Stimulated activated CD4-positive, alpha-beta T cell treated with anti-CD3 and anti-CD28 coated beads, Interleukin-15, amount 100 ng/mL, for 24 hours (primary cell): Measurements from ENCODE around the gene ATF7IP.

ENCODE experiments used
- DNase-seq: peaks from one replicate; pipeline ENCODE4 v3.0.0-alpha.2; 2020

ATF7IP gene

DNA sequence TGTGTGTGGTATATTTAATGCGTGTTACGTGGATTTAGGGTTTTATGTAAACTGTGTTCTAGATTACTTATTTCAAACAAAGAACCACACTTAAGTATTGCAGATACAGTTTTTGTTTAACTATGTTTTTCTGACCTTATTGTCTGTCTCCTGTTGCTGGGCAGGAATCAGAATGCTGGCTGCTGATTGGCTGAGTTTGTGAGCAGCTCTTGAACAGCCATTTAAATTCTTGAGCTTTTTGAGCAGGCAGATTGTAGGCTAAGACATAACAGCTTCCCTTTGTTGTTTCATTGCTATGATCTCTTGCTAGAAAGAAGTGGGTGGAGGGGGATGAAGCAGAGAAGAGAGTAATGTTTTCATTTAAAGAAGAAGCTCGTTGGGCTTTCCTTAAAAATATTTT is 52.2 kb downstream of the ATF7IP start:
- DNase-seq = peak; percentile 66

DNA sequence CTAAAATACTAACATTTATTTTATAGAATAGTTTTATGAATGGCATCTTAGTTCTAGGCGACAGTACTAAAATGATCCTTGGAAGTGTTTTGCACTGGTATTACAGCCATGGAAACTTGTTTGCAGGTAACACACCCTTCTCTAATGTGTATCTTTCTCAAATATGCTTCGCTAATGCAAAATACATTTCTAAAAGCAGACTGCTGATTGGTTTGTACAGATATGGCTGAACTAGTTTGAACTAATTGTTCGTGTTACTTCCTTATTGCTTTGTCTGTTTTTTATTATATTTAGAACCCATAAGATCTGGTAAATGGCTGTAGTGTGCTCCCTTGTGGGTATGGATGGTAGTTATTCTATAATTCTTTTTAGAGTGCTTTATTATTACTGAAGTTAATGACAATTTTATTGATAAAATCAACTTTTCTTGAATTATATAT is 53.0 kb downstream of the ATF7IP start:
- no peak for DNase-seq

GRCh38 chr12:14422516-14423230 is 57.2 kb downstream of the ATF7IP start:
- no peak for DNase-seq

DNA sequence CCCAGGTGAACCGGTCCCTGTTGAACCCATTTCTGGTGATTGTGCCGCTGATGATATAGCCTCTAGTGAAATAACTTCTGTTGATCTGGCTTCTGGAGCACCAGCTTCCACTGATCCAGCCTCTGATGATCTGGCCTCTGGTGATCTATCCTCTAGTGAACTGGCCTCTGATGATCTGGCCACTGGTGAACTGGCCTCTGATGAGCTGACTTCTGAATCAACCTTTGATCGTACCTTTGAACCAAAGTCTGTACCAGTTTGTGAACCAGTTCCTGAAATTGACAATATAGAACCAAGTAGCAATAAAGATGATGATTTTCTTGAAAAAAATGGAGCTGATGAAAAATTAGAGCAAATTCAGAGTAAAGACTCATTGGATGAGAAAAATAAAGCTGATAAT is 59.1 kb downstream of the ATF7IP start:
- DNase-seq = no peak

DNA sequence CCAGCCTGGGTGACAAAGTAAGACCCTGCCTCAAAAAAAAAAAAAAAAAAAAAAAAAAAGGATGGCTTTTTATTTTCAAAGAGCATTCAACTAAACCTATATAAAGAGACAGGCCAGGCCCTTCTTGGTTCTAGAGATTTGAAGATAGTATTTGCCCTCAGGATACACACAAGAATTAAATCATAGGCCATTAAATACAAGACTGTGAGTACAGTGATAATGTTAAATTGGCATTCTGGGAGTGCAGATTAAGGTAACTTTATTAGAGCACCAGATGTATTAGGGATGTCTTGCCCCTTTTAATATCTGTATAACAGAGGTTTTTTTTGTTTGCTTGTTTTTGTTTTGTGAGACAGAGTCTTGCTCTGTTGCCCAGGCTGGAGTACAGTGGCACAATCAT is 61.3 kb downstream of the ATF7IP start:
- no peak for DNase-seq

GRCh38 chr12:14427929-14428328 is 62.4 kb downstream of the ATF7IP start:
- DNase-seq = no peak

- DNase-seq = no peak
These were observed 65.0 kb downstream of the ATF7IP start for GRCh38 chr12:14430394-14430986.

GRCh38 chr12:14431975-14432374 is 66.5 kb downstream of the ATF7IP start:
- no peak for DNase-seq

DNA sequence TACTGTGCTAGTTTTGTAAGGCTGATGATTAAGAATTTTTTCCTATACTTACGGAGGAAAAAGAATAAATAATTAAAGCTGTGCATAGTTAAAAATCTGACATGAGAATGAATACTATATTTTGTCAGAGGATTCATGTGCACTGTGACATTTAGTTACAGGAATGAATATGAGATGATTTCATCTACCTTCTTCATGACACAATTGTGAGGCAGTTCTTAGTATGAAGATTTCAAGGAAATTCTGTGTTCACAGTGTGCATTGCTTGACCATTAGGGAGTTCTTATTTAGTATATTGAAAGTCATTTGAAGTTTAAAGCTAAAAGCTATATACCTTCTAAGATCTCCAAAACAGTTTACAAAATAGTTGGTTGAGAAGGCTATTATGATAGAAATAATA is 70.1 kb downstream of the ATF7IP start:
- no peak for DNase-seq

DNA sequence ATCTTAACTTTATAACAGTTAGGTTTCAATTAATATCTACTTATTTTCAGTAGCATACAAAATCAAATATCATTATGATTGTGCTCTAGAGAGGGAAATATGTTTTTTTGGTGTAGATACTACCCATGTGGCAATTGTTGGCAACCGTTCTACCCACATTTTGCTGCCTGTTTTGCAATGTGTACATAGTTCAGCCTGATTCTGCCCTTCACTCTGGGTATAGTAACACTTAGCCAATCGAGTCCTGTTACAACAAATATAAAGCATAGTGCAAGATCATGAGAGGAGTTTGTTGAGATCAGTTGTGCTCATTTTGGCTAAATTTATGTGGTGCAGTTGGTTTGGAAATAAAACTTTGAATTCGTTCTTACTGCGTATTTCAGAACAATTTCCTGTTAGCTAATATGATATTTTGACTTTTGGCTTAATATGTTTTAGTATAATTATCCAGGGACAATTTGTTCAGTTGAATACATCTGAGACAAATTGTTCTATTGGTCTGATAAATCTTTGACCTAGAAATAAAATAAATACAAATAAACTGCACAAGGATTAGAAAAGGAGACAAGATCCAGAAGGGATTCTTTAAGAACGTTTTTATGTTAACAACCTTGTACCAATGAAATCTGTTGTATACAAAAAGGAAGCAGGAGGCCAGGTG is 76.9 kb downstream of the ATF7IP start:
- no peak for DNase-seq

- DNase-seq = no peak
These were observed 78.0 kb downstream of the ATF7IP start for GRCh38 chr12:14443531-14443930.

DNA sequence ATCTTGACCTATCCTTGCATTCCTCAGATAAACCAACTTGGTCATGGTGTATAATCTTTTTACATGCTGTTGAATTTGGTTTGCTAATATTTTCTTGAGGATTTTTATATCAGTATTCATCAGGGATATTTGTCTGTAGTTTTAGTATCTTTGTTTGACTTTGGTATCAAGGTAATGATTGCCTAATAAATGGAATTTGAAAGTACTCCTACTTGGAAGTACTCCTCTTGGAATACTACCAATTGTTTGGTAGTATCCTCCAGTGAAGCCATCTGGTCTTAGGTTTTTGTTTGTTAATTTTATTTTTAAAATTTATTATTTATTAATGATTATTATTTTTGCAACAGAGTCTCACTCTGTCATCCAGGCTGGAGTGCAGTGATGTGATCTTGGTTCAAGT is 85.0 kb downstream of the ATF7IP start:
- no peak for DNase-seq

- DNase-seq = no peak
These were observed 86.9 kb downstream of the ATF7IP start for GRCh38 chr12:14452336-14452735.

GRCh38 chr12:14452865-14453264 is 87.4 kb downstream of the ATF7IP start:
- DNase-seq = no peak

- DNase-seq = peak; percentile 27
These were observed 88.8 kb downstream of the ATF7IP start for GRCh38 chr12:14454098-14454907.

DNA sequence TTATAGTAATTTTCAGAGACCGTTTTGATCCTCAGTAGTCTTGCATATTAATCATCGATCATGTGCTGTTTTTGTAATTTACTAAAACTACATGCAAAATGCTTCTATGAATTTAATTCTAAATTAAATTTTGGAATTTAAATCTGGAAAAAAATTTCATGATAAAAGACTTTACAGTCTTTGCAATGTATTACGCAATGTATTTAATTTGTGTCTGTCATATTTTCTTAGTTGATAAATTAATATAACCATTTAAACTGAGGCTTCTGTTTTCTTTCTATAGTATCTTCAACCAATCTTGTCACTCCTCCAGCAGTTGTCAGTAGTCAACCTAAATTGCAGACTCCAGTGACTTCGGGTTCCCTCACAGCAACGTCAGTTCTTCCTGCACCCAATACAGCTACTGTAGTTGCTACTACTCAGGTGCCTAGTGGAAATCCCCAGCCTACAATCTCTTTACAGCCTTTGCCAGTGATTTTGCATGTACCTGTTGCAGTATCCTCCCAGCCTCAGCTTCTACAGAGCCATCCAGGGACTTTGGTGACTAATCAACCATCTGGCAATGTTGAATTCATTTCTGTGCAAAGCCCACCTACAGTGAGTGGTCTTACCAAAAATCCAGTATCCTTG is 94.8 kb downstream of the ATF7IP start:
- DNase-seq = no peak

DNA sequence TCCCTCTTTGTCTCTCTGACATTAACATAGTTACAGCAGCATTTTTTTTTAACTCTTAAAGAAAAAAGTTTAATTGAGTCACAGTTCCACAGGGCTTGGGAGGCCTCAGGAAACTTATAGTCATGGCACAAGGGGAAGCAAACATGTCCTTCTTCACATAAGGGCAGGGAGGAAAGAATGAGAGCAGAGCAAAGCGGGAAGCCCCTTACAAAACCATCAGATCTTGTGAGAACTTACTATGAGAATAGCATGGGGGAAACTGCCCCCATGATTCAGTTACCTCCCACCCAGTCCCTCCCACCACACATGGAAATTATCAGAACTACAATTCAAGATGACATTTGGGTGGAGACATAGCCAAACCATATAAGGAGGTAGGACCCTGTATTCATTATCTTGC is 106.0 kb downstream of the ATF7IP start:
- peak; percentile 12 for DNase-seq

GRCh38 chr12:14473707-14474287 is 108.3 kb downstream of the ATF7IP start:
- no peak for DNase-seq

DNA sequence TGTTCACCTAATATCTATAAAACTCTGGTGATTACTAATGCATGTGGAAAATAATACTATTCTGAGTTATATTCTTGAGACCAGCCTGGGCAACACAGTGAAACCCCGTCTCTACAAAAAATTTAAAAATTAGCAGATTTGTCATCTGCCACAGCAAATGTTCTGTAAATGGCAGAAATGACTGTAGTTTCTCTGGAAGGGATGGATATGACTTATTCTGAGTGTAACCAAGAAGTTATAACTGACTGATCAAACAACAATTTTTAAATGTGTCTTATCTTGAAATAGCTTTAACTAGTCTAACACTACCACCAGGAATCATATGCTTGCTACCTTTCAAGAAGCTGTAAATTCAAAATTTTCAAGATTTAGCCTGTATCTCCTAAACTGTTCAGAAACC is 113.5 kb downstream of the ATF7IP start:
- DNase-seq = no peak

- DNase-seq = no peak
These were observed 115.7 kb downstream of the ATF7IP start for GRCh38 chr12:14481201-14481600.

DNA sequence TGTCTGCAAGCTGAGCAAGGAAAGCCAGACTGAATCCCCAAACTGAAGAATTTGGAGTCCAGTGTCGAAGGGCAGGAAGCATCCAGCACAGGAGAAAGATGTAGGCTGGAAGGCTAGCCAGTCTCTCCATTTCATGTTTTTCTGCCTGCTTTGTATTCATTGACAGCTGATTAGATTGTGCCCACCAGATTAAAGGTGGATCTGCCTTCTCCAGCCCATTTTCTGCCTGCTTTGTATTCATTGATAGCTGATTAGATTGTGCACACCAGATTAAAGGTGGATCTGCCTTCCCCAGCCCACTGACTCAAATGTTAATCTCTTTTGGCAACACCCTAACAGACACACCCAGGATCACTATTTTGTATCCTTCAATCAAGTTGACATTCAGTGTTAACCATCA is 116.9 kb downstream of the ATF7IP start:
- no peak for DNase-seq

DNA sequence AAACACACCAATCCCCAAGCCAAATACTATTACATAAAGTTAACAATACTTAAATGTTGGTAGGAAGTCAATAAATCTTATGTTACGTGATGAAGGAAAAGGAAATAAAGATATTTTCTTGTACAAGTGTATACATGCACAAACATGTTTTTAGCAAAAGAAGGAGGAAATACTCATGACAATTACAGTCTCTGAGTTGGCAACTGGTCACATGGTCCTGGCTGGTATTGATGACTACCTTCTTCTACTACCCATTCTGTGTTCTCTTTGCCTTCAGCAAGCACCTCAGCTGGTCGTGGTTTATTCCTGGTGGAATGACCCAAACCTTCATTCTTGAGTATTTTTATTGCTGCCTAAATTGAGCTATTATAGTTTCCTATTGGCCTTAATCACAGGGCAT is 117.4 kb downstream of the ATF7IP start:
- no peak for DNase-seq

GRCh38 chr12:14495326-14495725 is 129.8 kb downstream of the ATF7IP start:
- no peak for DNase-seq
